NCI-H82 (cell line): Measurements from ENCODE around the gene PLEKHG5.

Source experiments
- DNase-seq: peaks from one replicate; lab custom pipeline; 2025; lab: John Stamatoyannopoulos, UW

Gene PLEKHG5

DNA sequence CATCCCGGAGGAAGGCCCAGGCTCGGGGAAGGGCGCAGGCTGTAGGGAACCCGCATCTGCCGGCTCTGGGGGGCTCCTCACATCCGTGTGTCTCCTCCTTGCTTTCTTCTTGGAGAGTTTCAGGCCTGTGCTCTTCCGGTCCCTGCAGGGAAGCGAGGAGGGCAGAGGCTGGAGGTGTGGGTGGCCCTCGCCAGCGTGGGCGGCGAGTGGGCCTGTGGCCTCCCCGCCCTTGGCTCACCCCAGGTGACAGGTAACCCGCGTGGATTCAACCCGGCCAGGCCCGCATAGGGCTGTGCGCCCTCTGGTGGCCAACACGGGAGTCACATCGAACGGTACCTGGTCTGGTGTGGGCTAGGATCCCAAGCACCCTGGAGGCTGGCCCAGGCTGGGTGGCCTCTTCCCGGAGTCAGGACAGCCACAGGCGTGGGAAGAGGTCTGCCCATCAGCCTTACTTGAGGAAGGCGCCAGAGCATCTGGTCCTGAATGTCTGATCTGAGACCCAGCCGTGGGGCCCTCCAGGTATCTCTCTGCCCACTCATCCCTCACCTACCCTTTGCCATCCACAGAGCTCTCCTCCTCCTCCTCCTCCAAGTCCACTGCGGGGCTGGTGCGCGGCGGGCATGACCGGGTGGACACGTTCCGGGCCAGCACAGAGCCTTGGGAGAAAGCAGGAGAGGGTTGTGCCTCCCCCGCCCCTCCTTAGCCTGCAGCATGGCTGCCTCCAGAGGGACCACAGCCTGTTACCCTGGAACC, 15.9 kb downstream of the PLEKHG5 start:
- DNase-seq, result peak; percentile 73

DNA sequence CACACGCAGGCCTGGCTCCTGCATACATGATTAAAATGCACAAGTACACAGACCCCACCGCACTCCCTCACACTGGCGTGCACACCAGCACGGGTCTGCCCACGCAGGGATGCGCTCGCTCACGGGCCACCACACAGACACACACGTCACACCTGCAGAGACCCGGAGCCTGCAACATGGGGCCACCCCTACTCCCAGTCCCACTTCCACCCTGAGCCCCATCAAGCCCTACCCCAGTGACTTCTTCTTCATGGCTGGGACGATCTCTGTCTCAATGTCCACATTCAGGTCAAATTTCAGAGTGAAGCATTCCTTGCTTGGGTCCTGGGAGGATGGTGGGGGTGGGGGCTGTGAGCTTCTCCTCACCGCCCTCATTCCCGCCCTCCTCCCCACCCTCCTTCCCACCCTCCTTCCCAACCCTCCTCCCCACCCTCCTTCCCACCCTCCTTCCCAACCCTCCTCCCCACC, 16.6 kb downstream of the PLEKHG5 start:
- DNase-seq, result no peak

DNA sequence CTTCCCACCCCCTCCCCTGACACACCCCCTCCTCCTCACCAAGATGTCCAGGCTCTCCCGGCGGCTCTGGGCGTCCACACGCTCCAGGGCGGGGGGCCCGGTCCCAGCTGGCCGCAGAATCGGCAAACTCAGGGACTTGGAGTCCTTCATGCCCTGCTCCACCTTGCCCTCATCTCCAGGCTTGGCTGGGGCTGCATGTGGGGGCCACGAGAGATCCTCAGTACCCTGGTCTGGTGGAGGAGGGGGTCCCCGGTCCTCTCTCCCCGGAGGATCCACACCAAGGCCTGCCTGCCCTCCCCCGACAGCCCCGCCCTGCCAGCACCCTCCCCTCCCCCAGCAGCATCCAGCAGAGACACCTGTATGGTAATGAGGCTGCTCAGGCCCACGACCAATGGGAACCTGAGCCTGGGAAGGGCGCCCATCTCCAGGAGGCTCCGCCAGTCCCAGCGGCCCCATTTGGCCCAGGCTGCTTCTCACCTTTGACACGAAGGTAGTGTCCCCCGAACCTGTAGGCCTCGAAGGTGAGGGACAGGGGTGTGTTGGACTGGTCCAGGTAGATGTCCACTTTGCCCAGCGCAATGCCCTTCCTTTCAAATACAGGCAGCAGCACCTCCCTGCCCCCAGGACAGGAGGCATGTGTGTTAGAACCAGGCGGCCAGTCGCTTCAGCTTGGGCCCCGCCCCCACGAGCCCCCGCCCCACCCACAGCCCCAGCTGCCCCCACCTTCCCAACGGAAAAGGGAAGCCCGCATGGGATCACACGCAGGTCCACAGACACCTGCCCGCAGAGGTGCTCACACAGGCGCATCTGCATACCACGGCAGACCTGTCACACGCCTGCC, 17.3 kb downstream of the PLEKHG5 start:
- no peak for DNase-seq

DNA sequence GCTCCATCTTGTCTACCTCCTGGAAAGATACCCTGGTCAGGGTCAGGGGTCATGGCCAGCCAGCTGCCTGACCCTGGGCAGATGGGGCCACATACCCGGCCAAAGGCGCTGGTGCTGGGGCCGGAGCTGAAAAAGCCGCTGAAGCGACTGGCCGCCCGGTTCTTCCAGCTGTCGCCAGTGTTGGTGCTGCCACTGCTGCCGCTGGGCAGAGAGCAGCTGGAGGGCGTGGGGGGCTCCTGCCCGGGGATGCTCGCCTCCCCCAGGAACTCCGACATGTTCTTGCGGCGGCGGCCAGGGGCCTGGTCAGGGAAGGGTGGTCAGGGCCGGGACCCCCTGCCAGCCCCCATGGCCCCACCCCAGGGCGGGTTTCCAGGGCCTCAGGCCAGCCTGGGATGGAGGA, 18.3 kb downstream of the PLEKHG5 start:
- DNase-seq, result no peak

DNA sequence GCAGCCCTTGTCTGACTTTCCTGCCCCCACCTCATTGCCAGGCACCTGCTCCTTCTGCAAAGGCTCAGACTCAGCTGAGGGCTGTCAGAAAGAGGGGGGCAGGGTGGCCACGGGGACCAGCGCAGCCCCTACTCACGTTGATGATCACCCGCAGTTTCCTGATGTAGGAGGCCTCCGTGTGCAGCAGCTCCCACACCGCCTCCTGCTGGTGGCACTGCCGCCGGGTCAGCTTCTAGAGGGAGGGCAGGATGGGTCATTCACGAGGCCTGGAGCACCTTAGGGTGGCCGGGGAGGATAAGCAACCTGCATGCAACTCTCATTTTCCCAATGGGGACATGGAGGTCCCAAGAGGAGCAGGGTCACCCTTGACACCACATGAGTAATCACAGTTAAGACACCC, 19.1 kb downstream of the PLEKHG5 start:
- DNase-seq, result no peak

DNA sequence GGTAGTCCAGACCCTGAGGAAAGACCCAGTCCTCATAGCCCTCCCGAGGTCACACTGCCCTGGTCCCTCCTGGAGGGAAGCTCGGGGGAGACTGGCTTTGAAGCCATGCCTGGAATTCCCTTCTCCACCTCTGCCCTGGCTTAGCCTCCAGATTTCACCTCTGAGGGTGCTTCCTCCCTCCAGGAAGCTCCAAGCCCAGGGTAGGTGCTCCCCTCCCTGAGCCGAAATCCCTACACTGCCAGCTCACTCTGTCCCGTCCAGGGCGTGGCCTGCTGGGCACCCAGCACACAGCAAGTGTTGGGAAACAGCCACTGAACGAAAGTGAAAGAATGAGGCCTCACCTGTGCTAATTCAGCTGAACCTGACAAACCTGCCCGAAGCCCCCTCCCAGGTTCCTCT, 19.5 kb downstream of the PLEKHG5 start:
- no peak for DNase-seq

DNA sequence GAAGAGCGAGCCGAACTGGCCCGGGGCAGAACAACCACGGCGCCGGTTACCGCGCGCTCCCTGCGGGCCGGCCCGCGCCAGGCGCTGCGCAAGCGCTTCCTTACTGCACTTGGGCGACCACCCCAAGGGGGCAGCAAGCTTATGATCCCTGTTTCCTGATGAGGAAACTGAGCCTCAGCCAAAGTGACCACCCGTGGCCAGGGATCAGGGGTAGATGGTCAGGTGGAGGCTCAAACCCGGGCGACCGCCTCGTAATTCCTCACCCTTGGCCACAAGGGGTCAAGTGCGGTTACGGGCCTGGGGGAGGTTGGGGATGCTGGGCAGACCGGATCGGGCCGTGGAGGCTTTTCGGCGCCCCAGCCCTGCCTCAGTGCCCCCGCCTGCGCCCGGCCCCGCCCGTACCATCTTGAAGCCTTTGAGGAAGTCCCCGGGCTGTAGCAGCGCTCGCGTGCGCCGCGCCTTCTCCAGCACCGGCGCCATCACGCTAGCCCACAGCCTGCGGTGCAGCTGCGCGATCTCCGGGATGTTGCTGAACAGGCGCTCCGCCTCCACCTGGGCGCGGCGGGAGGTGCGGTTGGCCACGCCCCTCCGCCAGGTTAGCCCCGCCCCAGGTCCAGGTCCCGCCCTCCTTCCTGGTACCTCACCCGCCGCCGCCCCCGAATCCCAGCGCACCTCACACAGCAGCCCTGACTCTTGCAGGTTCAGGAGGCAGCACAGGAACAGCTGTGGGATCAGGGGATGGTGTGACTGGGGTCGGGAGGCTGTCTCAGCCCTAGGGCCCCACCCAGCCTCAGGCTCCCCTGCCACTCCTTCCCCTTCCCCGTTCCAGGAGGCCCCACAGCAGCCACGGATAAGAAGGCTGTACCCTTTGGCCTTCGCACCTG, 20.1 kb downstream of the PLEKHG5 start:
- DNase-seq, result no peak

DNA sequence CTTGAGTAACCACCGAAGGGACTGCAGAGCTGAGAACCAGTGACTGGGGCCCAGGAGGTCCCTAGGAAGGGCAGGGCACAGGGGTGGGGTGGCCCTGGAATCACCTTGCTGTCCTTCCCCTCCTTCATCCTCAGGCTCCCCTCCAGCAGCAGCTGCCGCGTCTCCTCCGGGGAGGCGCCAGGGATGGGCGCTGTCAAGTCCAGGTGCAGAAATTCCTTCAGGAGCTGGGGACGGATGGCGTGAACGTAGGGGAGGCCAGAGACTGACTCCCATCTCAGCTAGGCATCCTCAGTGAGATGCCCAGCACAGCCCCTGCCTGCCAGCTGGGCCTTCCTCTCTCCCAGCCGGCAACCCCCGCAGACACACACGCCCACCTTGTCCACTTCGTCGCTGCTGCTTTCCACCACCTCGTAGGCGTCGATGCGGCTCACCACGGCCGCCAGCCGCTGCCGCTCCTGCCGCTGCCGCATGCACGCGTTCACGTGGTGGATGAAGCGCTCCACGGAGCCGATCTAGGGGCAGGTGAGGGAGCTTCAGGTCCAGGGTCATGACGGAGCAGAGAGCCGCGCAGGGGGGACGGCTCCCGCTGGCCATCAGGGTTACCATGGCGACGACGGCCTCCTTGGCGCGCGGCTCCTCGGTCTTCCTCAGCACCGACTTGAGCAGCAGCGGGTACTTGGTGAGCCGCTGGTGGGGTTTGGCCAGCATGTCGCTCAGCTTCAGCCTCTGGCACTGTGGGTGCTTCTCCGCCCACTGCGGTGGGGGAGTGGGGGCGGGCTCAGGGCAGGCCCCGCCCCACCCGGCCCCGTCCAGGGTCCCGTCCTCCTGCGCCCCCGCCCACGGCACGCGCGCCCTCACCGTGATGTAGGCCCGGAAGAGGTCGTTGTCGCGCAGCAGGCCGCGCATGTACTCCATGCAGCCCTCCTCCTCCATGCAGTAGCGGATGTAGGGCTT, 21.1 kb downstream of the PLEKHG5 start:
- no peak for DNase-seq

DNA sequence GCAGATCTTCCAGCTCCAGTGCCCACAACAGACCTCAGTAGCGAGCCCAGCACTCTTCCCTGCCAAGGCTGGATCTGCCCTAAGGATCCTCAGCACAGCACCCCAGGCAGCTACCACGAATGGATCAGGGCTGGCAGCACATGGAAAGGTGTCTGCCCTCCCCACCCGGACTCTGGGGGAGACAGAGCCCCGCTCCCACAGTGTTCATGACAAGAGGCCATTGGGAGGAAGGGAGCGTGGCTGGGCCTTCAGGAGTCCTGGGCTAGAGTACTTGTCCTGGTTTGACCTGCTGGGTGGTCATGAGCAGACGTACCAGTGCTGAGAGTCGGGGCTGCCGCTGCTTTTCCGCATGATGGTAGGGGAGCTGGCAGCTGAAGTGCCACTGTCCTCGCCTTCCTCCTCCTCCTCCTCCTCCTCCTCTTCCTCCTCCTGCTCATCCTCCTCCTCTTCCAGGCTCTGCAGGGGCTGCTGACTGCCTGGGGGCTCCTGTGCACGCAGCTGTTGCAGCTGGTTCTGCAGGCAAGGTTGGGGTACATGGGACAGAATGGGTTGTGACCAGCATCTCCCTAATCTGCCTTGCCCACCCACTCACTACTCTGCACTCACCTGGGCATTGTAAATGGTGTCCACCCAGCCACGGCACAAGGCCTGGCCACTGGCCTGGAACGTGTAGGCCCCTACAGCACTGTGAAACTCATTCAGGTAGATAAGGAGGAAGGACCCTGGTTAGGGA, 22.6 kb downstream of the PLEKHG5 start:
- no peak for DNase-seq

DNA sequence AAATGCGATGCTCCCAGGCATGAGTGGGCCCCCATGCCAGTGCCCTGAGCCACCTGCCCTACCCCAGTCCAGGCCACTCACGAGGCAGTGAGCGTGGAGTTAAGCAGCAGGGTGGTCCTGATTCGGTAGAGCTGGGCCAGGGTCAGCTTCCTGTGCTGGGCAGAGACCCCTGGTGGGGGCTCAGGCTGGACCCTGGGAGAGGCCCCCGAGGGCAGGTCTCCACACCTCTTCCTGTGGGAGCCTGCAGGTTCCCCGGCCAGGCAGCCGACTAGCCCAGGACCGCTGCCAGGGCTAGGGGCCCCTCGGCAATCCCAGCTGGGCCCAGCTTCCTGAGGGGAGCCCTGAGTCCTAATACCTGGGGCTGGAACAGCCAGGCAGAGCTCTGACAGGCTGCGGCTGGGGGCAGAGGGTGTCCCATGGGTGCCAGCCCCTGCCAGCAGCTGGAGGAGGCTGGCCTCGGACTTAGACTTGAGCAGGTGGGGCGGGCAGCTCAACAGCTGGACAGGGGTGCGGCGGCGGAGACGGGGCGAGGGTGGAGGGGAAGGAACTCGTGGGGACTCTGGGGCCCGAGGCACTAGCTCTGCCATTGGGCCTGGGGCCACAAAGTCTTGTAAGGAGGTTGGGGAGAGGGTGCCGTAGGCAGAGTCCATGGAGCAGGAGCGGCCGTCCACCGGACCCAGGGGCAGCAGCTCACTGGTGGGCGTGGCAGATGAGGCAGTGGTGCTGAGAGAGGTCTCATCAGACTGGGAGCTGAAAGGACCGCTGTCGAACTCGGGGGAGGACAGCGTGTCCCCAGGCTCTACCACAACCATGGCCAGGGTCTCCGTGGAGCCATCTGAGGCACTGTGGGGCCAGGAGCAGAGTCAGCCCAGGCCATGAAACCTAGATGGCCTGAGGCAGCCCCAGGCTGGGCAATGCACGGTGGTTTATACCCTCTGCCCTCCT, 23.5 kb downstream of the PLEKHG5 start:
- no peak for DNase-seq

DNA sequence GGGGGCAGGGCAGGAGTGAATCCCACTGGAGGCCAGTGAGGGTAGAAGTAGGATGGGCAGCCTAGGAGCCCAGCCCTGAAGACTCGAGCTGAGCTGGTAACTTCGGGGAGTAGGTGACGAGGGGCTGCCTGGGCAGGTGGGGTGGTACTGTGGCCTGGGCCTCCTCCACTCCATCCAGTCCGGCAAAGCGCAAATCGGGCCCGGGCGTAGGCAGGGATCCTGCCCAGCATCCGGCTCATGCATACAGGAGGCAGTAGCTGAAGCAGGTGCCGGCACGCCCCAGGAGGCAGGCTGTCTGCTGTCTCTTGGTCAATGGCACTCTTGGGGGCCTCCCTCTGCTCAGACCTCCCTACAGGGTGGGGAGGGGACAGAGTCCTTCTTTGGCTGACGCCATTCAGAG, 24.2 kb downstream of the PLEKHG5 start:
- no peak for DNase-seq

DNA sequence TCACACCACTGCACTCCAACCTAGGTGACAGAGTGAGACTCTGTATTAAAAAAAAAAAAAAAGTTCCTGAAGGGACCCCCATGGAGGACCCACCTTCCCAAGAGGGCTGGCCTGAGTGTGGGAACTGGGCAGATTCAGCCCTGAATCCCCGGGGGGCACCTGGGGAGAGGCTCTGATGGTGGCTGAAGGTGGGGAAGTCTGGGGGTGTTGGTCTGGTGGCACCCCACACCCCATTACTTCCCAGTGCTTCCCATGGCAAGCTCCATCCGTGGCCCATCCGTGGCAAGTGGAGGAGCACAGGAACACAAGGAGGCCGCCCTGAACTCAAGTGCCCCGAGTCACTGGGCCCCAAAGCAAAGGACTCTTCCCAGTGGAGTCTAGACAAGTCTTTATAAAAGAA, 24.7 kb downstream of the PLEKHG5 start:
- DNase-seq, result no peak

DNA sequence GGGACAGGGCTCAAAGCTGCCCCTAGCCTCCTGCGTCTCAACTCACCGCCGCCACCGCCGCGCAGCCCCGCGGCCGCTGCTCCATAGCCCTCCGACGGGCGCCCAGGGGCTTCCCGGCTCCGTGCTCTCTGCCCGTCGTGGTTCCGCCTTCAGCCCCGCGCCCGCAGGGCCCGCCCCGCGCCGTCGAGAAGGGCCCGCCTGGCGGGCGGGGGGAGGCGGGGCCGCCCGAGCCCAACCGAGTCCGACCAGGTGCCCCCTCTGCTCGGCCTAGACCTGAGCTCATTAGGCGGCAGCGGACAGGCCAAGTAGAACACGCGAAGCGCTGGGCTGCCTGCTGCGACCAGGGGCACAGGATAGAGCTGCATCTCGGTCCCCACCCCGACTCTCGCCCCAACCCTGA, 25.4 kb downstream of the PLEKHG5 start, which contains the start of gene TNFRSF25:
Gene TNFRSF25 (minus strand): TSS at position 151 of the 400 bp plus-strand sequence. CDS start 66 bp downstream, at position 85.
- peak; percentile 58 for DNase-seq

DNA sequence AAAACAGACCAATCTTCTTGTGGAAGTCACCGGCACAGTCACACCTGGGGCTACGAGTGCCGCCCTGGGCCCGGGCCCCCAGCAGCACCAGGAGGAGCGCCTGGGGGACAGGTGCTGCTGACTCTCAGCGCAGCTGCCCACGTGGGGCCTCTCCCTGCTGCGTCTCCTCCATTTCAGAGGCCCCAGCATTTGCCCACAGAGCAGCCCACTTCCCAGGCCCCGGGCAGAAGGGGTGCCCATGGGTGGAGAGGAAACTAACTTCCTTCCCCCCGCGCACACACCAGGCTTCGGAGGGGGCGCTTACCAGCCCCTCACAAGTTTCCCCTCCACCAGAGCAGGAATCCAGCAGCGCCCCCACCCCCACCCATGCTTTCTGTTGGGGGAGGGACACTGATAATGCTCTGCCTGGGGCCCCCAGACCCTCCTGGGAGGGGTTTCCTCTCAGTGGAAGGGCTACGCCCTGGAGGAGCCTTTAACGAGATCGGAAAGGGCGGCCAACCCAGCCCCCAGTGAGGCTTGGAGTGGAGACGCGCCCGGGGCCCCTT, 25.9 kb downstream of the PLEKHG5 start:
- peak; percentile 58 for DNase-seq

DNA sequence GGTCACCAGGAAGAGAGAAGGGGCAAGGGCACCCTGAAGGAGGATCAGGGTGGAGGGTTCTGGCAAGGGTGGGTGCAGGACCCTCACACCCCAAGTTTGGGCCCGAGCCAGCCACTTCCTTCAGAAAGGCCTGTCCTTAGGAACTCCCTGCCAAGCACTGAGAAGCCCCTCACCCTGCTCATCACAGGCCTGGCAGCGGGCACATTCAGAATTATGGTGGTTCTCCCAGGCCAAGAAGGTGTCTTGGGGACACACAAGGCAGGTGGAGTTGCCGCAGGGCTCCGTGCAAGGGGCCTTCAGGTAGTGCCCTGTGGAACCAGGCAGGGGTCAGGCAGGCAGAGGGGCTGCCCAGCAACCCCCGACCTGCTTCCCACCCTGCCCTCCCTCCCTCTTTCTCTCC, 26.6 kb downstream of the PLEKHG5 start:
- no peak for DNase-seq

DNA sequence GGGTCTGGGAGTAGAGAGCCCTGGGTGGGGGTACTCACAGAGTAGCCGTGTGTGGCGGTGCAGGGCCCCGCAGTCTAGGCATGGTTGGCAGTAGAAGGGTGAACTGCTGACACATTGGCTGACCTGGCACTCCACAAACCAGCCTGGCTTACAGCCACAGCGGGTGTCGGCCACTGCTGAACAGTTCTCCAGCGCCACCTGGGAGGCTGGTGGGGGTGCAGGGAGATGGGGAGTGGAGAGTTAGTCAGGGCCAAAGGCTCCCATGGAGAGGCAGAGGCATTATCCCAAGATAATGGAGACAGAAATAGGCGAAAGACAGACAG, 27.0 kb downstream of the PLEKHG5 start:
- DNase-seq, result peak; percentile 29

DNA sequence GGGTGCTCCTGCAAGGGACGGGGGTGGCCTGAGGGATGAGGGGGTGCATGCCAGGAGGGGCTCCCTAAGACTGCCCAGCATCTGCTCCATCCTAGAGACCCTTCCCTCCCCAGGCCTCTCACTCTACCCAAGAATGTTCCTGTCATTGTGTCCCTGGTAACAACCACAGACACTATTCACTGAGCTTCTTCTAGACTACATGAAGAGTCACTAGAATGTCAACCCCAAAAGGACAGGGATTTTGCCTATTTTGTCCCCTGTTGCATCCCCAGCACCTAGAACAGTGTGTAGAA, 28.4 kb downstream of the PLEKHG5 start:
- no peak for DNase-seq

DNA sequence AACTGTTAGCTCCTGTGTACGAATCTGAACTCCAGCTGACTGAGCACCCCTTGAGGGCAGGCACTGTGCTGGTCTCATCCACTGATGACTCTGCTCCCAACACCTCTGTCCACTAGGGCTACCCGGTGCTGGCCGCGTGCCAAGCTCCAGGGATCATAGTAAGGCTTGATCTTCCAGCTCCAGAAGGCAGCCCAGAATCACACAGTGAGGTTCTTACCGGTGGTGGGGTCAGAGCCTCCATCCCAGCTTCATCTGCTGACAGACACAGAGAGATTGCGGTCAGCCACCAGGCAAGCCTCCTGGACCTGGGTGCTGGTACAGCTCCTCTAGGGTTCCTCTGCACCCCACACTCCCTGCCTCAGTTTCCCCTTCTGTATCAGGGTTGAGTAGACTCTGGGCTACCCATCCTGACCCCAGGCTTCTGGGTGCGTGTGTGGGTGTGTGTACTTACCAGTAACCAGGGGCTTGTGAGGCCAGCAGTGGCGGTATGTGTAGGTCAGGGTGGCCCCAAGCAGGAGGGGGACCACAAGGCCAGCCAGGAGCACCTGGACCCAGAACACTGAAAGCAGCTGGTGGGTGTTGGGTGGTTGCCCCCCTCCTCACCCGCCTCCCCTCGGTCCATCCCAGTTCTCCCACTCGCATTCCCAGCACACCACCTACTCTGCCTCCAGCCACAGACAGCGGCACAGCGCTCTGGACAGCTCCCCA, 28.9 kb downstream of the PLEKHG5 start:
- DNase-seq, result no peak
